HepG2 (cell line): Measurements from ENCODE around the gene ADIPOR1. TPM values are rescaled to one million over a fixed set of nuclear protein-coding genes. Genes with fewer than 3 reads are reported as not detected.

ENCODE experiments used
- ARID2 ChIP-seq: sonication (generic); formaldehyde crosslinking; IDR thresholded peaks from 2 replicates; pipeline ENCODE4 v1.8.1; 2022; ENCODE audit warnings: mild to moderate bottlenecking, missing genetic modification reagents, borderline replicate concordance
- E2F5 ChIP-seq: sonication (generic); formaldehyde crosslinking; conservative IDR thresholded peaks from 2 replicates; pipeline ENCODE4 v1.4.0; 2020; ENCODE audit warnings: missing genetic modification reagents
- HOXD1 ChIP-seq: sonication (generic); formaldehyde crosslinking; IDR thresholded peaks from 2 replicates; pipeline ENCODE4 v1.5.0; 2020; ENCODE audit warnings: missing genetic modification reagents
- ISX ChIP-seq: sonication (generic); formaldehyde crosslinking; conservative IDR thresholded peaks from 2 replicates; pipeline ENCODE4 v1.5.0; 2020; ENCODE audit warnings: missing genetic modification reagents
- KLF12 ChIP-seq: sonication (generic); formaldehyde crosslinking; IDR thresholded peaks from 2 replicates; pipeline ENCODE4 v1.4.0; 2020; ENCODE audit warnings: missing genetic modification reagents, borderline replicate concordance
- NAIF1 ChIP-seq: sonication (generic); formaldehyde crosslinking; IDR thresholded peaks from 2 replicates; pipeline ENCODE4 v1.5.0; 2020; ENCODE audit warnings: mild to moderate bottlenecking, missing genetic modification reagents, borderline replicate concordance
- NRL ChIP-seq: sonication (generic); formaldehyde crosslinking; IDR thresholded peaks from 2 replicates; pipeline ENCODE4 v1.5.0; 2020; ENCODE audit warnings: missing genetic modification reagents, mild to moderate bottlenecking, moderate library complexity, borderline replicate concordance
- PRDM4 ChIP-seq: sonication (generic); formaldehyde crosslinking; IDR thresholded peaks from 2 replicates; pipeline ENCODE4 v1.9.0; 2021; ENCODE audit warnings: missing genetic modification reagents, borderline replicate concordance
- REL ChIP-seq: sonication (generic); formaldehyde crosslinking; conservative IDR thresholded peaks from 2 replicates; pipeline ENCODE4 v1.8.0; 2022; ENCODE audit warnings: mild to moderate bottlenecking, missing genetic modification reagents, moderate library complexity
- RNF2 ChIP-seq: fragments of 450-650 bp; conservative IDR thresholded peaks from 2 replicates; pipeline ENCODE4 v1.6.1; 2016; ENCODE audit warnings: low read depth
- SIN3A ChIP-seq: IDR thresholded peaks from 2 replicates; pipeline ENCODE4 v1.6.1; 2011; ENCODE audit warnings: low read depth, mild to moderate bottlenecking, control low read depth, low read length, borderline replicate concordance
- TARDBP ChIP-seq: sonication (generic); formaldehyde crosslinking; IDR thresholded peaks from 2 replicates; pipeline ENCODE4 v1.8.0; 2022; ENCODE audit warnings: mild to moderate bottlenecking, missing genetic modification reagents
- TFDP2 ChIP-seq: sonication (generic); formaldehyde crosslinking; IDR thresholded peaks from 2 replicates; pipeline ENCODE4 v1.4.0; 2020; ENCODE audit warnings: missing genetic modification reagents
- THAP9 ChIP-seq: sonication (generic); formaldehyde crosslinking; IDR thresholded peaks from 2 replicates; pipeline ENCODE4; 2020; ENCODE audit warnings: missing genetic modification reagents, mild to moderate bottlenecking, borderline replicate concordance
- XRCC5 ChIP-seq: fragments of 200-400 bp; formaldehyde crosslinking; optimal IDR thresholded peaks from 2 replicates; pipeline ENCODE3; 2017; ENCODE audit warnings: mild to moderate bottlenecking, low read length
- ZBTB7A ChIP-seq: sonication (generic); formaldehyde crosslinking; IDR thresholded peaks from 2 replicates; pipeline ENCODE4 v1.8.0; 2022; ENCODE audit warnings: mild to moderate bottlenecking, missing genetic modification reagents
- ZKSCAN5 ChIP-seq: sonication (generic); formaldehyde crosslinking; IDR thresholded peaks from 2 replicates; pipeline ENCODE4 v1.5.1; 2020; ENCODE audit warnings: mild to moderate bottlenecking, missing genetic modification reagents
- ZNF280B ChIP-seq: sonication (generic); formaldehyde crosslinking; IDR thresholded peaks from 2 replicates; pipeline ENCODE4 v1.5.0; 2020; ENCODE audit warnings: missing genetic modification reagents, mild to moderate bottlenecking, borderline replicate concordance
- ZNF605 ChIP-seq: sonication (generic); formaldehyde crosslinking; IDR thresholded peaks from 2 replicates; pipeline ENCODE4 v1.8.0; 2022; ENCODE audit warnings: mild to moderate bottlenecking, missing genetic modification reagents
- ZSCAN9 ChIP-seq: IDR thresholded peaks from 2 replicates; pipeline ENCODE4 v1.6.1; 2016; ENCODE audit warnings: borderline replicate concordance
- polyA plus RNA-seq, 8 experiments: library from polyadenylated mRNA; depleted of rRNA in 3 of 8; stranded (reverse) in 7 of 8; unstranded in 1 of 8; fragments of >200 nt; fragmentation: Illumina TruSeq in 4 of 8; extraction: Trizol in 4 of 8; gene quantifications; 2 replicates each; pipeline versions ENCODE4 v1.2.1 to v1.2.3, GENCODE V29; 2011 to 2016; ENCODE audit warnings: low read depth in 4 of 8, missing spikeins in 1 of 8, mixed read lengths in 1 of 8; ENCODE audit not compliant: insufficient read depth in 1 of 8
- total RNA-seq, 5 experiments: library from RNA; depleted of rRNA; stranded (reverse); fragments of >200 nt; fragmentation: Illumina TruSeq; extraction: Trizol; gene quantifications; 2 replicates each; pipeline ENCODE4 v1.2.3, GENCODE V29; 2016; ENCODE audit warnings: low read depth in 1 of 5

ADIPOR1 gene
- total and polyA plus RNA-seq, 2 of the 13 experiments (the other 11 are each of a cell fraction or from before 2014, with no cell fraction given) = 60.0 to 141 TPM

- TF ChIP-seq ZSCAN9 = no peak
- 0 out of 2 replicates have a peak, but pooled peaks have one; percentile 50 for TF ChIP-seq NRL (CRISPR knock-in tag)
- TF ChIP-seq SIN3A = no peak
- no peak for TF ChIP-seq ZBTB7A (CRISPR knock-in tag)
- TF ChIP-seq ZKSCAN5 (CRISPR knock-in tag) = peak; percentile 94
- TF ChIP-seq TARDBP (CRISPR knock-in tag) = peak; percentile 63
- TF ChIP-seq THAP9 (CRISPR knock-in tag) = no peak; the same call in 1 of the 2 replicates
- no peak for TF ChIP-seq ZNF280B (CRISPR knock-in tag)
- no peak for TF ChIP-seq ARID2
- TF ChIP-seq KLF12 = 0 out of 2 replicates have a peak, but pooled peaks have one; percentile 54
- TF ChIP-seq ISX (CRISPR knock-in tag) = no peak
- 0 out of 2 replicates have a peak, but pooled peaks have one; percentile 42 for TF ChIP-seq REL (CRISPR knock-in tag)
- TF ChIP-seq HOXD1 (CRISPR knock-in tag) = no peak
- TF ChIP-seq ZNF605 (CRISPR knock-in tag) = no peak
- TF ChIP-seq RNF2 = no peak
- no peak; the same call in 1 of the 2 replicates for TF ChIP-seq E2F5
- no peak for TF ChIP-seq PRDM4
- peak; percentile 72 for TF ChIP-seq TFDP2 (CRISPR knock-in tag)
- TF ChIP-seq XRCC5 = no peak
- TF ChIP-seq NAIF1 (CRISPR knock-in tag) = no peak
These were observed at the start of gene ADIPOR1 (continued) for GRCh38 chr1:202957733-202958543.
